Activated CD4-positive, alpha-beta T cell treated with anti-CD3 and anti-CD28 coated beads for 48 hours (primary cell): Measurements from ENCODE around the gene GZF1.
A peak's percentile ranks its signal among the peaks of the same experiment; 100 is the strongest.

Source experiments
- DNase-seq: peaks from one replicate; pipeline ENCODE4 v3.0.0-alpha.2; 2020

Gene GZF1

GRCh38 chr20:23410916-23411695 is 49.1 kb downstream of the GZF1 start:
- no peak for DNase-seq

- DNase-seq: no peak
These were observed 50.0 kb downstream of the GZF1 start for GRCh38 chr20:23412026-23412425.

GRCh38 chr20:23413862-23414422 is 52.0 kb downstream of the GZF1 start:
- no peak for DNase-seq

GRCh38 chr20:23414526-23415188 is 52.7 kb downstream of the GZF1 start:
- DNase-seq: no peak

- DNase-seq: no peak
These were observed 53.6 kb downstream of the GZF1 start for GRCh38 chr20:23415555-23415954.

- no peak for DNase-seq
These were observed 54.1 kb downstream of the GZF1 start for GRCh38 chr20:23415959-23416583.

- no peak for DNase-seq
These were observed 55.9 kb downstream of the GZF1 start for GRCh38 chr20:23417861-23418260.

- no peak for DNase-seq
These were observed 57.6 kb downstream of the GZF1 start for GRCh38 chr20:23419657-23419994.

GRCh38 chr20:23419995-23420901 is 58.3 kb downstream of the GZF1 start:
- DNase-seq: peak; percentile 54

- peak; percentile 95 for DNase-seq
These were observed 59.3 kb downstream of the GZF1 start, which contains the start of gene NAPB for GRCh38 chr20:23420943-23421931. TSS of gene NAPB (minus strand) at chr20:23421488. CDS start at chr20:23421402, 86 bp downstream.
